ENCODE data around the gene RHBDD3. TPM values are rescaled to one million over a fixed set of nuclear protein-coding genes. Genes with fewer than 3 reads are reported as not detected.
A peak's percentile ranks its signal among the peaks of the same experiment; 100 is the strongest.

Gene RHBDD3
- total RNA-seq, 2 experiments from 2014 or later = 17.6 to 20.5 TPM

- no peak overlapping the region for H3K27ac Mint-ChIP-seq
- CTCF ChIA-PET = no interaction called here
- no peaks in the 10 kb centered on the region for H3K36me3 Mint-ChIP-seq (ENCODE audit: low read depth)
- intact Hi-C loops (cut with micrococcal nuclease) = no loop called here
- no peaks in the 10 kb centered on the region for H3K9me3 Mint-ChIP-seq
- no peak overlapping the region for H3K4me3 Mint-ChIP-seq
- peaks cover 42% of the 10 kb centered on the region for H3K27me3 Mint-ChIP-seq (ENCODE audit: low read depth)
- no peak for DNase-seq
- peaks cover 30% of the 10 kb centered on the region for H3K4me1 Mint-ChIP-seq (ENCODE audit: low read depth)
These were observed 42.5 kb upstream of the RHBDD3 start for GRCh38 chr22:29310065-29310862.

DNA sequence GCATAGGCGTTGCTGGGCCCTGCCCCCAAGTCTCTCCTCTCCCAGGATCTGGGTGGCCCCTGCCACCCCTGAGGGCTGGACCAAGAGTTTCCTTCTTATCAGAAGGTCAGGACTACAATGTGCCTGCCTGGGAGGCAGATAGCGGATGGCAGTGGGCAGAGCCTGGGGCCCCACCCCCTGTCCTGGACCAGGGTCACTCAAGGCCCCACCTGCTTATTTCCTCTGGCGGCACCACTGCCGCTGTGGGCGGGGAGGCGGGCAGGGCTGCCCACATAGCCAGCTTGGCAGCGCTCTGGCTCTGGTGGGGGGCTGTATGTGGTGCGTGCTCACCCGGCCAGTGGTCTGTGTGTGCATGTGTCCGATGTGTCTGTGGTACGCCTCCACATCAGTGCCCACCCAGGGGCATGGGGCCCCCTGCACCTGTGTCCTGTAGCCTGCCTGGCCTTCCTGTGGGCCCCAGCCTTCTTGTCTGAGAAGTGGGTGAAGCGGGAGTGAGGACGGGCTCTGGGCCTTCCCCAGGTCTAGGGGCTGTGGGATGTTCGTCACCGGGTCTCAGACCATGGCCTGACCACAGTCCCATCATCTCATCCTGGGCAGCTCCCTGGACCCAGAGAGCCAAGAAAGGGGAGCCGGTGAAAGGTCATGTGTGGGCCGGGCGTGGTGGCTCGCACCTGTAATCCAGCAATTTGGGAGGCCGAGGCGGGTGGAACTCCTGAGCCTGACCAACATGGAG lies 41.7 kb upstream of the RHBDD3 start:
- Mint-ChIP-seq H3K27ac (no peak overlapping the region), H3K36me3 (ENCODE audit: low read depth) (no peaks in the 10 kb centered on the region), H3K4me1 (ENCODE audit: low read depth) (peaks cover 27% of the 10 kb centered on the region), H3K27me3 (ENCODE audit: low read depth) (peaks cover 42% of the 10 kb centered on the region), H3K9me3 (no peaks in the 10 kb centered on the region), H3K4me3 (no peak overlapping the region)
- DNase-seq = no peak
- intact Hi-C loops (cut with micrococcal nuclease) = no loop called here
- CTCF ChIA-PET = no interaction called here

DNA sequence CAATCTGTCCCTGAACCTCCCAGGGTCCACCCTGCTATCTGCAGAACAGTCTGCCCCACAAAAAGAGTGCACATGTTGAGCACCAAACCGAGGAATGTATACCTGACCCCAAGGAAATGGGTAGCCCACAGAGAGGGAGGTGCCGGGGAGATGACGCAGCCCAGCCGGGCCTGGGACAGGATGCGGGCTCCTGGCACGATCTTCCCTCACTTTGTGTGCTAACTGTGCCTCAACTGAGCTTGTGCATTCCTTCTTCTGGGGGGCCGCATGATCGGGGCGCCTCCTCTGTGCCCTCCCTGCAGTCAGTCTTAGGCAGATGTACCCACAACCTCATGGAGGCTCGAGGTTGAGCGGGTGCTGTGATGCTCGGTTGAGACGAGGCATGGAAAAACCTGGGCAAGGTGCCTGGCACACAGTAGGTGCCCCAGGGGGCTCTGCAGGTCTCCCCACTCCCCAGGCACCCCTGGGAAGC lies 41.0 kb upstream of the RHBDD3 start:
- peaks cover 20% of the 10 kb centered on the region for H3K4me1 Mint-ChIP-seq (ENCODE audit: low read depth)
- DNase-seq = no peak
- CTCF ChIA-PET = no interaction called here
- peaks cover 39% of the 10 kb centered on the region for H3K27me3 Mint-ChIP-seq (ENCODE audit: low read depth)
- H3K27ac Mint-ChIP-seq = no peak overlapping the region
- H3K4me3 Mint-ChIP-seq = no peak overlapping the region
- H3K9me3 Mint-ChIP-seq = no peaks in the 10 kb centered on the region
- intact Hi-C loops (cut with micrococcal nuclease) = no loop called here
- no peaks in the 10 kb centered on the region for H3K36me3 Mint-ChIP-seq (ENCODE audit: low read depth)

DNA sequence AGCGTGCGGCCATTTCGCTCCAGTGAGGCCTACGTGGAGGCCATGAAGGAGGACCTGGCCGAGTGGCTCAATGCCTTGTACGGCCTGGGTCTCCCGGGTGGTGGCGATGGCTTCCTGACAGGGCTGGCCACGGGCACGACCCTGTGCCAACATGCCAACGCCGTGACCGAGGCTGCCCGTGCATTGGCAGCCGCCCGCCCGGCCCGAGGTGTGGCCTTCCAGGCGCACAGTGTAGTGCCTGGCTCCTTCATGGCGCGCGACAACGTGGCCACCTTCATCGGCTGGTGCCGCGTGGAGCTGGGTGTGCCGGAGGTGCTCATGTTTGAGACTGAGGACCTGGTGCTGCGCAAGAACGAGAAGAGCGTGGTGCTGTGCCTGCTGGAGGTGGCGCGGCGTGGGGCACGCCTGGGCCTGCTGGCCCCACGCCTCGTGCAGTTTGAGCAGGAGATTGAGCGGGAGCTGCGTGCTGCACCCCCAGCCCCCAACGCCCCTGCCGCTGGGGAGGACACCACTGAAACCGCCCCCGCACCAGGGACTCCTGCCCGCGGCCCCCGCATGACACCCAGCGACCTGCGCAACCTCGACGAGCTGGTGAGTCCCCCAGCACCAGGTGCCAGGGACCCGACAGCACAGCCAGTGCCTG lies 40.5 kb upstream of the RHBDD3 start:
- CTCF ChIA-PET = no interaction called here
- intact Hi-C loops (cut with micrococcal nuclease) = no loop called here
- no peak for DNase-seq
- Mint-ChIP-seq H3K36me3 (ENCODE audit: low read depth) (no peaks in the 10 kb centered on the region), H3K9me3 (no peaks in the 10 kb centered on the region), H3K4me1 (ENCODE audit: low read depth) (peaks cover 16% of the 10 kb centered on the region), H3K4me3 (no peak overlapping the region), H3K27me3 (ENCODE audit: low read depth) (peaks cover 33% of the 10 kb centered on the region), H3K27ac (no peak overlapping the region)

DNA sequence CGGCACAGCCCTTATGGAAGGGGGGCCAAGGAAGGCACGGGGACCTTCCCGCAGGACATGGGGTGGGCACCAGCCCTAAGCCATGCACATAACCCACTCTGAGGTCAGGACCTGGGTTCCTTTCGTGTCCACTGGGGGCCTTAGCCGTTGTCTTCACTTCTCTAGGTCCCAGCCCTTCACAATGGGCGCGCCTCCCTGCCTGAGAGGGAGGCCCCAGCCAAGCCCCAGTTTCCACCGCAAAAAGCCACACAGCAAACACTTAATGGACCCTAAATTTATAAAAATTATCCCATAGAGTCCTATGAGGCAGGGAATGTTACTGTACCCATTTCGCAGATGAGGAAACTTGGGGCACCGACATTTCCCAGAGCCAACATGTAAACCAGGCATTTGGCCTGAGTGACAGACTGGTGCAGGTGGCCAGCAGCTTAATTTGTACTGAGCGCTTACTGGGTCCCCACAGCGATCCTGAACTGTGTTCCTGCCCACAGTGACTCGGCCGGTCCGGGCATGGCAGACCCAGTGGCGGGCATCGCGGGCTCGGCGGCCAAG lies 39.9 kb upstream of the RHBDD3 start:
- H3K4me3 Mint-ChIP-seq = peak overlapping the region; percentile 64
- CTCF ChIA-PET = no interaction called here
- no peak overlapping the region for H3K27ac Mint-ChIP-seq
- intact Hi-C loops (cut with micrococcal nuclease) = no loop called here
- H3K27me3 Mint-ChIP-seq (ENCODE audit: low read depth) = peaks cover 27% of the 10 kb centered on the region
- no peaks in the 10 kb centered on the region for H3K36me3 Mint-ChIP-seq (ENCODE audit: low read depth)
- DNase-seq = no peak
- peaks cover 11% of the 10 kb centered on the region for H3K4me1 Mint-ChIP-seq (ENCODE audit: low read depth)
- H3K9me3 Mint-ChIP-seq = no peaks in the 10 kb centered on the region

- peaks cover 23% of the 10 kb centered on the region for H3K27me3 Mint-ChIP-seq (ENCODE audit: low read depth)
- peak overlapping the region; percentile 64 for H3K4me3 Mint-ChIP-seq
- H3K36me3 Mint-ChIP-seq (ENCODE audit: low read depth) = no peaks in the 10 kb centered on the region
- DNase-seq = peak; percentile 51
- peaks cover 11% of the 10 kb centered on the region for H3K4me1 Mint-ChIP-seq (ENCODE audit: low read depth)
- CTCF ChIA-PET = interaction anchor here (1.4 to 1.7 kb wide), 2 partner anchors 9 to 13 kb away, joined by 4 read pairs; no protein-coding TSS in a partner anchor
- no peaks in the 10 kb centered on the region for H3K9me3 Mint-ChIP-seq
- intact Hi-C loops (cut with micrococcal nuclease) = no loop called here
- no peak overlapping the region for H3K27ac Mint-ChIP-seq
These were observed 39.2 kb upstream of the RHBDD3 start for GRCh38 chr22:29306835-29307595.

- CTCF ChIA-PET = interaction anchor here (1.4 to 1.7 kb wide), 2 partner anchors 8 to 14 kb away, joined by 4 read pairs; no protein-coding TSS in a partner anchor
- H3K27ac Mint-ChIP-seq = no peak within 1 kb of the TSS
These were observed 38.5 kb upstream of the RHBDD3 start, which contains the start of gene GAS2L1 for GRCh38 chr22:29306175-29306834. TSS of gene GAS2L1 (plus strand) at chr22:29306650. CDS start at chr22:29308106, 1,456 bp downstream.

GRCh38 chr22:29305836-29306174 lies 38.0 kb upstream of the RHBDD3 start:
- intact Hi-C loops (cut with micrococcal nuclease) = no loop called here
- CTCF ChIA-PET = interaction anchor here (0.7 to 1.7 kb wide), 3 partner anchors 8 to 808 kb away, joined by 4 read pairs; no protein-coding TSS in a partner anchor
- Mint-ChIP-seq H3K9me3 (no peaks in the 10 kb centered on the region), H3K4me1 (ENCODE audit: low read depth) (peaks cover 9% of the 10 kb centered on the region), H3K4me3 (peak overlapping the region; percentile 63), H3K27me3 (ENCODE audit: low read depth) (peaks cover 23% of the 10 kb centered on the region), H3K36me3 (ENCODE audit: low read depth) (peaks cover 5% of the 10 kb centered on the region), H3K27ac (no peak overlapping the region)
- DNase-seq = no peak

More at GRCh38 chr22:29306175-29306834, 38.5 kb upstream of the RHBDD3 start, which contains the start of gene GAS2L1:
- Mint-ChIP-seq H3K9me3 (no peaks in the 10 kb centered on the region), H3K4me1 (ENCODE audit: low read depth) (peaks cover 11% of the 10 kb centered on the region), H3K4me3 (peak within 1 kb of the TSS; percentile 64), H3K36me3 (ENCODE audit: low read depth) (peaks cover 1% of the 10 kb centered on the region), H3K27me3 (ENCODE audit: low read depth) (peaks cover 23% of the 10 kb centered on the region)
- DNase-seq = peak; percentile 68
- intact Hi-C loops (cut with micrococcal nuclease) = no loop called here

- Mint-ChIP-seq H3K4me1 (ENCODE audit: low read depth) (peaks cover 7% of the 10 kb centered on the region), H3K36me3 (ENCODE audit: low read depth) (peaks cover 23% of the 10 kb centered on the region), H3K27ac (no peak overlapping the region), H3K9me3 (no peaks in the 10 kb centered on the region), H3K4me3 (no peak overlapping the region), H3K27me3 (ENCODE audit: low read depth) (peaks cover 23% of the 10 kb centered on the region)
- intact Hi-C loops (cut with micrococcal nuclease) = no loop called here
- CTCF ChIA-PET = interaction anchor here (0.8 kb wide), 1 partner anchor 35 kb away, joined by 3 read pairs; no protein-coding TSS in a partner anchor
- no peak for DNase-seq
These were observed 35.1 kb upstream of the RHBDD3 start for GRCh38 chr22:29302681-29303465.

- CTCF ChIA-PET = interaction anchor here (2.1 kb wide), 1 partner anchor 11 kb away, joined by 9 read pairs; no protein-coding TSS in a partner anchor
- Mint-ChIP-seq H3K36me3 (ENCODE audit: low read depth) (peaks cover 29% of the 10 kb centered on the region), H3K4me1 (ENCODE audit: low read depth) (peaks cover 5% of the 10 kb centered on the region), H3K4me3 (no peak overlapping the region), H3K9me3 (no peaks in the 10 kb centered on the region), H3K27ac (no peak overlapping the region), H3K27me3 (ENCODE audit: low read depth) (peaks cover 19% of the 10 kb centered on the region)
- DNase-seq = no peak
- intact Hi-C loops (cut with micrococcal nuclease) = no loop called here
These were observed 34.6 kb upstream of the RHBDD3 start for GRCh38 chr22:29302402-29302680.

Data from activated naive CD4-positive, alpha-beta T cell treated with anti-CD3 and anti-CD28 coated beads for 36 hours (primary cell).